HCT116 (cell line): ENCODE data around the gene RFTN2. TPM values are rescaled to one million over a fixed set of nuclear protein-coding genes. Genes with fewer than 3 reads are reported as not detected.

Experiments used
- ATAC-seq: fragments of 200-7000 bp; cut with Tn5 transposase; 2 replicates; pipeline ENCODE4 v1.9.1; 2020; ENCODE audit warnings: mild to moderate bottlenecking, moderate library complexity
- BruUV-seq: library from RNA; stranded (reverse); fragments of 400-500 nt; replicated peaks from 2 replicates; lab custom pipeline; 2021; lab: Mats Ljungman, UMichigan
- CTCF ChIA-PET: fragments of 300-600 bp; sonication (Branson Sonifier 250); formaldehyde crosslinking; loops from one replicate; lab custom pipeline; 2021; ENCODE audit warnings: antibody characterized with exemption; lab: Charles Lee
- POLR2A ChIA-PET: fragments of 300-600, 350-600 bp; sonication (Branson Sonifier 250); formaldehyde crosslinking; loops from one replicate; lab custom pipeline; 2021; ENCODE audit warnings: antibody characterized with exemption; lab: Charles Lee
- RAD21 ChIA-PET, 2 experiments: fragments of 300-600 bp; sonication (Branson Sonifier 250); formaldehyde crosslinking; loops; one replicate each; lab custom pipeline; 2023; ENCODE audit warnings: low total read pairs in 2 of 2; ENCODE audit not compliant: uncharacterized antibody in 2 of 2, unreplicated experiment in 2 of 2, low non-redundant PET in 1 of 2; lab: Charles Lee
- DNase-seq: peaks from one replicate; pipeline ENCODE4 v3.0.0-alpha.2; 2010; ENCODE audit warnings: low read depth, low spot score
- H2AFZ ChIP-seq: fragments of 200-600 bp; shearing (Covaris generic), sonication (generic); 2 replicates; pipeline ENCODE4 v1.6.1; 2017; ENCODE audit warnings: low read depth, mixed run types, mixed read lengths, antibody characterized with exemption, low read length; ENCODE audit not compliant: poor library complexity, severe bottlenecking
- H3K27ac ChIP-seq: 2 replicates; pipeline ENCODE4 v1.5.1; 2012; ENCODE audit warnings: low read depth, low read length
- H3K27me3 ChIP-seq: fragments of 200-600 bp; sonication (generic); 2 replicates; pipeline ENCODE4 v1.6.1; 2016; ENCODE audit warnings: mixed run types, low read length, mixed read lengths; ENCODE audit not compliant: insufficient read depth
- H3K36me3 ChIP-seq, 2 experiments: fragments of 200-500 bp in 1 of 2; fragments of 200-600 bp in 1 of 2; sonication (Bioruptor generic) in 1 of 2; sonication (generic) in 1 of 2; 2 replicates each; pipeline versions ENCODE4 v1.5.1 to v1.6.1; 2014 to 2016; ENCODE audit warnings: low read length in 2 of 2, inconsistent platforms in 1 of 2, mixed read lengths in 1 of 2, mixed run types in 1 of 2; ENCODE audit not compliant: insufficient read depth in 2 of 2, control insufficient read depth in 1 of 2
- H3K4me1 ChIP-seq, 2 experiments: fragments of 200-600 bp in 1 of 2; sonication (generic) in 1 of 2; 2 replicates each; pipeline versions ENCODE4 v1.5.1 to v1.6.1; 2012 to 2017; ENCODE audit warnings: low read length in 2 of 2, inconsistent platforms in 1 of 2, mild to moderate bottlenecking in 1 of 2, mixed read lengths in 1 of 2, mixed run types in 1 of 2, moderate library complexity in 1 of 2; ENCODE audit not compliant: insufficient read depth in 2 of 2, control insufficient read depth in 1 of 2
- H3K4me2 ChIP-seq: fragments of 200-600 bp; sonication (generic); 2 replicates; pipeline ENCODE4 v1.6.1; 2017; ENCODE audit warnings: mixed run types, low read length, mixed read lengths
- H3K4me3 ChIP-seq, 2 experiments: fragments of 200-600 bp in 1 of 2; sonication (generic) in 1 of 2; replicated peaks in 1 of 2; 2 replicates each; pipeline ENCODE4 v1.5.1; 2011 to 2016; ENCODE audit warnings: low read length in 2 of 2, control low read depth in 1 of 2, low read depth in 1 of 2, mild to moderate bottlenecking in 1 of 2, mixed read lengths in 1 of 2, mixed run types in 1 of 2
- H3K79me2 ChIP-seq: fragments of 200-600 bp; sonication (generic); 2 replicates; pipeline ENCODE4 v1.6.1; 2017; ENCODE audit warnings: mild to moderate bottlenecking, mixed run types, low read length, moderate library complexity, mixed read lengths; ENCODE audit not compliant: insufficient read depth
- H3K9ac ChIP-seq: fragments of 200-600 bp; sonication (generic); 2 replicates; pipeline ENCODE4 v1.6.1; 2016; ENCODE audit warnings: low read length, mixed read lengths
- H3K9me2 ChIP-seq: fragments of 200-600 bp; sonication (generic), shearing (Covaris generic); 2 replicates; pipeline ENCODE4 v1.6.1; 2017; ENCODE audit warnings: mixed run types, mild to moderate bottlenecking, moderate library complexity; ENCODE audit not compliant: insufficient read depth
- H3K9me3 ChIP-seq, 2 experiments: fragments of 200-500 bp in 1 of 2; fragments of 200-600 bp in 1 of 2; sonication (Bioruptor generic) in 1 of 2; sonication (generic) in 1 of 2; 2 replicates each; pipeline ENCODE4 v1.6.1; 2014 to 2017; ENCODE audit warnings: low read length in 2 of 2, mixed read lengths in 2 of 2, inconsistent platforms in 1 of 2, low read depth in 1 of 2, mild to moderate bottlenecking in 1 of 2, mixed run types in 1 of 2, moderate library complexity in 1 of 2; ENCODE audit not compliant: control insufficient read depth in 1 of 2, insufficient read depth in 1 of 2
- H4K20me1 ChIP-seq: fragments of 200-600 bp; sonication (generic), shearing (Covaris generic); 2 replicates; pipeline ENCODE4 v1.6.1; 2017; ENCODE audit warnings: mixed run types, mild to moderate bottlenecking, moderate library complexity; ENCODE audit not compliant: insufficient read depth
- CTCF ChIP-seq, 3 experiments: fragments of 200-600 bp in 1 of 3; sonication (generic) in 1 of 3; IDR thresholded peaks in 2 of 3; conservative IDR thresholded peaks in 1 of 3; 2 replicates each; pipeline ENCODE4 v1.5.1; 2012 to 2017; ENCODE audit warnings: low read depth in 2 of 3, low read length in 2 of 3, antibody characterized with exemption in 1 of 3, borderline replicate concordance in 1 of 3, control low read depth in 1 of 3, mild to moderate bottlenecking in 1 of 3, mixed read lengths in 1 of 3, mixed run types in 1 of 3, moderate library complexity in 1 of 3; ENCODE audit not compliant: insufficient read depth in 1 of 3
- FOSL1 ChIP-seq: IDR thresholded peaks from 2 replicates; pipeline ENCODE4 v1.6.1; 2012; ENCODE audit warnings: low read depth
- MAX ChIP-seq: IDR thresholded peaks from 2 replicates; pipeline ENCODE4 v1.6.1; 2012
- POLR2A ChIP-seq: IDR thresholded peaks from 2 replicates; pipeline ENCODE4 v1.7.0; 2011; ENCODE audit warnings: borderline replicate concordance; ENCODE audit not compliant: insufficient read depth, insufficient read length; ENCODE audit errors: extremely low read depth
- REST ChIP-seq: IDR thresholded peaks from 2 replicates; pipeline ENCODE4 v1.6.1; 2012; ENCODE audit warnings: low read depth
- ZBTB33 ChIP-seq: IDR thresholded peaks from 2 replicates; pipeline ENCODE4 v1.6.1; 2011; ENCODE audit warnings: mild to moderate bottlenecking, low read length, moderate library complexity; ENCODE audit not compliant: insufficient replicate concordance; ENCODE audit errors: extremely low read depth
- intact Hi-C: fragments of 100-400 bp; cut with micrococcal nuclease; formaldehyde crosslinking; loops from 2 replicates; pipeline ENCODE4 v1.10.0; 2022
- total RNA-seq: library from RNA; stranded (reverse); gene quantifications from one replicate; pipeline ENCODE4 v1.2.1, GENCODE V29; 2021; ENCODE audit not compliant: unreplicated experiment

RFTN2 gene
- total RNA-seq, 1 experiment from 2014 or later, result not detected

- TF ChIP-seq CTCF (IDR thresholded peaks at IDR 0.05 in 2 of 3, conservative IDR thresholded peaks at IDR 0.05 in 1 of 3; ENCODE audit: borderline replicate concordance in 1 of 3, insufficient read depth in 1 of 3, low read depth in 2 of 3, low read length in 2 of 3) (no peak), REST (no peak), FOSL1 (no peak), POLR2A (no peak)
These were observed 1.8 kb downstream of the RFTN2 start (continued) for GRCh38 chr2:197673606-197674005.

- BruUV-seq, result no TSS peak
These were observed 2.3 kb downstream of the RFTN2 start for GRCh38 chr2:197673106-197673505.

More at GRCh38 chr2:197673106-197673505, 2.3 kb downstream of the RFTN2 start:
- Histone ChIP-seq H3K4me2 (no peak overlapping the region), H3K36me3 (no peaks in the 10 kb centered on the region), H3K9me2 (no peaks in the 10 kb centered on the region), H2AFZ (no peak overlapping the region), H3K27ac (no peak overlapping the region), H3K4me1 (no peaks in the 10 kb centered on the region), H3K9ac (no peak overlapping the region), H4K20me1 (no peaks in the 10 kb centered on the region), H3K79me2 (no peaks in the 10 kb centered on the region), H3K9me3 (no peaks in the 10 kb centered on the region), H3K27me3 (no peaks in the 10 kb centered on the region), H3K4me3 (no peak overlapping the region)
- DNase-seq, result no peak
- ChIA-PET CTCF (no interaction called here), RAD21 (no interaction called here), POLR2A (no interaction called here)
- TF ChIP-seq MAX (no peak), ZBTB33 (no peak)
- intact Hi-C loops, result no loop called here
- no peak for ATAC-seq
